ENCODE results near the gene NCKAP5. TPM values are rescaled to one million over a fixed set of nuclear protein-coding genes. Genes with fewer than 3 reads are reported as not detected.

NCKAP5 gene
- total and polyA plus RNA-seq, 2 donors (not counting 1 experiment from before 2014, with no cell fraction given): not detected

- Mint-ChIP-seq H3K4me1 (no peaks in the 10 kb centered on the region), H3K27ac (no peak overlapping the region), H3K27me3 (peaks cover 4% of the 10 kb centered on the region), H3K4me3 (no peak overlapping the region), H3K9me3 (ENCODE audit: insufficient read depth) (no peaks in the 10 kb centered on the region)
- Histone ChIP-seq H3K4me2 (replicated peaks; ENCODE audit: low read depth, low read length, poor library complexity, severe bottlenecking) (no peak overlapping the region), H4K20me1 (ENCODE audit: control insufficient read depth, insufficient read depth, low read length, poor library complexity, severe bottlenecking) (no peaks in the 10 kb centered on the region), H3K9ac (ENCODE audit: low read length) (no peak overlapping the region), H3K79me2 (ENCODE audit: control insufficient read depth, insufficient read depth, low read length) (no peaks in the 10 kb centered on the region), H3K27me3 (replicated peaks in 1 of 4; ENCODE audit: control extremely low read depth in 1 of 4, control insufficient read depth in 3 of 4, insufficient read depth in 4 of 4, low read length in 3 of 4) (no peaks in the 10 kb centered on the region), H3K27ac (ENCODE audit: low read length in 2 of 2) (no peak overlapping the region), H2AFZ (ENCODE audit: insufficient read depth, low read depth, low read length, poor library complexity, severe bottlenecking) (no peak overlapping the region), H3K9me3 (ENCODE audit: control extremely low read depth in 1 of 3, control insufficient read depth in 2 of 3, insufficient read depth in 1 of 3, low read length in 2 of 3) (peaks cover 0 to 2% (median 0%) of the 10 kb centered on the region in 3 donors), H3K36me3 (replicated peaks in 1 of 2; ENCODE audit: control extremely low read depth in 1 of 2, control insufficient read depth in 1 of 2, extremely low read depth in 1 of 2, insufficient read depth in 2 of 2, low read length in 1 of 2) (no peaks in the 10 kb centered on the region), H3K4me1 (ENCODE audit: control insufficient read depth in 2 of 2, insufficient read depth in 2 of 2, low read length in 2 of 2) (no peaks in the 10 kb centered on the region), H3K4me3 (ENCODE audit: control extremely low read depth in 1 of 5, extremely low read depth in 1 of 5, insufficient read depth in 1 of 5, low read depth in 2 of 5, low read length in 4 of 5) (no peak overlapping the region)
- POLR2A ChIA-PET: no interaction called here
- ATAC-seq (ENCODE audit: low read depth) (no peak), DNase-seq (no peak)
- 86% methylated on average over 1 of the region's 5 CpGs for WGBS (ENCODE audit: insufficient coverage)
- CTCF ChIA-PET: interaction anchor here (0.7 kb wide), 1 partner anchor 147 kb away, joined by 3 read pairs; no protein-coding TSS in a partner anchor
- intact Hi-C loops (cut with micrococcal nuclease): no loop called here
- no peak for TF ChIP-seq EZH2 (IDR thresholded peaks at IDR 0.05; ENCODE audit: borderline replicate concordance, insufficient read depth, low read depth, low read length, poor library complexity, severe bottlenecking)
- TF ChIP-seq, protein P1, sequence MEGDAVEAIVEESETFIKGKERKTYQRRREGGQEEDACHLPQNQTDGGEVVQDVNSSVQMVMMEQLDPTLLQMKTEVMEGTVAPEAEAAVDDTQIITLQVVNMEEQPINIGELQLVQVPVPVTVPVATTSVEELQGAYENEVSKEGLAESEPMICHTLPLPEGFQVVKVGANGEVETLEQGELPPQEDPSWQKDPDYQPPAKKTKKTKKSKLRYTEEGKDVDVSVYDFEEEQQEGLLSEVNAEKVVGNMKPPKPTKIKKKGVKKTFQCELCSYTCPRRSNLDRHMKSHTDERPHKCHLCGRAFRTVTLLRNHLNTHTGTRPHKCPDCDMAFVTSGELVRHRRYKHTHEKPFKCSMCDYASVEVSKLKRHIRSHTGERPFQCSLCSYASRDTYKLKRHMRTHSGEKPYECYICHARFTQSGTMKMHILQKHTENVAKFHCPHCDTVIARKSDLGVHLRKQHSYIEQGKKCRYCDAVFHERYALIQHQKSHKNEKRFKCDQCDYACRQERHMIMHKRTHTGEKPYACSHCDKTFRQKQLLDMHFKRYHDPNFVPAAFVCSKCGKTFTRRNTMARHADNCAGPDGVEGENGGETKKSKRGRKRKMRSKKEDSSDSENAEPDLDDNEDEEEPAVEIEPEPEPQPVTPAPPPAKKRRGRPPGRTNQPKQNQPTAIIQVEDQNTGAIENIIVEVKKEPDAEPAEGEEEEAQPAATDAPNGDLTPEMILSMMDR (IDR thresholded peaks at IDR 0.05): no peak
Observed at GRCh38 chr2:132975193-132976105, 592.8 kb downstream of the NCKAP5 start.

- peaks cover 4% of the 10 kb centered on the region for H3K27me3 Mint-ChIP-seq
- POLR2A ChIA-PET: no interaction called here
- H3K27ac Mint-ChIP-seq: no peak overlapping the region
- no peaks in the 10 kb centered on the region for H3K9me3 ChIP-seq (ENCODE audit: control extremely low read depth in 1 of 3, control insufficient read depth in 2 of 3, insufficient read depth in 1 of 3, low read length in 2 of 3)
- no peaks in the 10 kb centered on the region for H3K27me3 ChIP-seq (replicated peaks in 1 of 4; ENCODE audit: control extremely low read depth in 1 of 4, control insufficient read depth in 3 of 4, insufficient read depth in 4 of 4, low read length in 3 of 4)
- H3K4me3 Mint-ChIP-seq: no peak overlapping the region
- H3K36me3 ChIP-seq (replicated peaks in 1 of 2; ENCODE audit: control extremely low read depth in 1 of 2, control insufficient read depth in 1 of 2, extremely low read depth in 1 of 2, insufficient read depth in 2 of 2, low read length in 1 of 2): no peaks in the 10 kb centered on the region
- no peak for DNase-seq
- no peak overlapping the region for H3K27ac ChIP-seq (ENCODE audit: low read length in 2 of 2)
- H3K4me1 ChIP-seq (ENCODE audit: control insufficient read depth in 2 of 2, insufficient read depth in 2 of 2, low read length in 2 of 2): no peaks in the 10 kb centered on the region
- intact Hi-C loops (cut with micrococcal nuclease): no loop called here
- H3K79me2 ChIP-seq (ENCODE audit: control insufficient read depth, insufficient read depth, low read length): no peaks in the 10 kb centered on the region
- no peak overlapping the region for H3K4me3 ChIP-seq (ENCODE audit: control extremely low read depth in 1 of 5, extremely low read depth in 1 of 5, insufficient read depth in 1 of 5, low read depth in 2 of 5, low read length in 4 of 5)
- no peak overlapping the region for H3K9ac ChIP-seq (ENCODE audit: low read length)
- no peaks in the 10 kb centered on the region for H3K4me1 Mint-ChIP-seq
- H4K20me1 ChIP-seq (ENCODE audit: control insufficient read depth, insufficient read depth, low read length, poor library complexity, severe bottlenecking): no peaks in the 10 kb centered on the region
- no peak overlapping the region for H2AFZ ChIP-seq (ENCODE audit: insufficient read depth, low read depth, low read length, poor library complexity, severe bottlenecking)
- no peak overlapping the region for H3K4me2 ChIP-seq (replicated peaks; ENCODE audit: low read depth, low read length, poor library complexity, severe bottlenecking)
- CTCF ChIA-PET: no interaction called here
- no peak for TF ChIP-seq EZH2 (IDR thresholded peaks at IDR 0.05; ENCODE audit: borderline replicate concordance, insufficient read depth, low read depth, low read length, poor library complexity, severe bottlenecking)
- TF ChIP-seq, protein P1 (IDR thresholded peaks at IDR 0.05): no peak
- ATAC-seq (ENCODE audit: low read depth): no peak
- 97% methylated on average over 5 of the region's 11 CpGs for WGBS (ENCODE audit: insufficient coverage)
- no peaks in the 10 kb centered on the region for H3K9me3 Mint-ChIP-seq (ENCODE audit: insufficient read depth)
Observed at GRCh38 chr2:132974467-132975095, 593.7 kb downstream of the NCKAP5 start.
